ENCODE measurements around the gene BICD2.
"Not testable (repeated sequence)": the region's sequence is repeated elsewhere in the genome, so short reads cannot be mapped to it uniquely, and the experiment has no call there.

The BICD2 gene

DNA sequence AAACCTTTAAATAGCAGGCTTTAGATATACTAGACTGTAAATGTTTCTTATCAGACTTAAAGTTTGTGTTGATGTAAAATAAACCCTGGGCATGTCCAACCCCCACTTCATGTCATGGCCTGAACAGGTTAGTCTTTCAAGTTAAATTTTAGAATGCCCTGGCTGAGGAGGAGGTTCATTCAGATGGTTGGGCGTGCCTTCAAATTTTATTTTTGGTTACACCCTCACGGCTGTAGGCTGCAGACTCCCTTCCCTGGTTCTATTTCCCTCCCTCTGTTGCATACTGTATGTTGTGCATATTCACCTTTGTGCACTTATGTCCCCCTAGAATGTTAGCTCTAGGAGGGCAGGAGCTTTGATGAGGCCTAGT lies 5.3 kb upstream of the BICD2 start:
- no peak for DNase-seq

DNA sequence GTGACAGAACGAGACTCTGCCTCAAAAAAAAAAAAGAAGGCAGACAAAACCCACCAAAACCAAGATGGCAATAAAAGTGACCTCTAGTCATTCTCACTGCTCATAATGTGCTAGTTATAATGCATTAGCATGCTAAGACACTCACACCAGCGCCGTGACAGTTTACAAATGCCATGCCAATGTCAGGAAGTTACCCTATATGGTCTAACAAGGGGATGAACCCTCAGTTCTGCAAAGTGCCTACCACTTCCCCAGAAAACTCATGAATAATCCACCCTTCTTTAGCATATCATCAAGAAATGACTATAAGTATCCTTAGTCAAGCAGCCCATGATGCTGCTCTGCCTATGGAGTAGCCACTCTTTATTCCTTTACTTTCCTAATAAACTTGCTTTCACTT lies 4.7 kb upstream of the BICD2 start:
- no peak for DNase-seq

DNA sequence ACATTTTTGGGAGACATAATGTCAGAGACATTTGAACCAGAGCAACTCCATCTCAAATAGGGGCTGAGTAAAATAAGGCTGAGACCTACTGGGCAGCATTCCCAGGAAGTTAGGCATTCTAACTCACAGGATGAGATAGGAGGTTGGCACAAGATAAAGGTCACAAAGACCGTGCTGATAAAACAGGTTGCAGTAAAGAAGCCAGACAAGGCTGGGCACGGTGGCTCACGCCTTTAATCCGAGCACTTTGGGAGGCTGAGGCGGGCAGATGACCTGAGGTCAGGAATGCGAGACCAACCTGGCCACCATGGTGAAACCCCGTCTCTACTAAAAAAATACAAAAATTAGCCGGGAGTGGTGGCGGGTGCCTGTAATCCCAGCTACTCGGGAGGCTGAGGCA lies 4.2 kb upstream of the BICD2 start:
- not testable (repeated sequence) for DNase-seq

DNA sequence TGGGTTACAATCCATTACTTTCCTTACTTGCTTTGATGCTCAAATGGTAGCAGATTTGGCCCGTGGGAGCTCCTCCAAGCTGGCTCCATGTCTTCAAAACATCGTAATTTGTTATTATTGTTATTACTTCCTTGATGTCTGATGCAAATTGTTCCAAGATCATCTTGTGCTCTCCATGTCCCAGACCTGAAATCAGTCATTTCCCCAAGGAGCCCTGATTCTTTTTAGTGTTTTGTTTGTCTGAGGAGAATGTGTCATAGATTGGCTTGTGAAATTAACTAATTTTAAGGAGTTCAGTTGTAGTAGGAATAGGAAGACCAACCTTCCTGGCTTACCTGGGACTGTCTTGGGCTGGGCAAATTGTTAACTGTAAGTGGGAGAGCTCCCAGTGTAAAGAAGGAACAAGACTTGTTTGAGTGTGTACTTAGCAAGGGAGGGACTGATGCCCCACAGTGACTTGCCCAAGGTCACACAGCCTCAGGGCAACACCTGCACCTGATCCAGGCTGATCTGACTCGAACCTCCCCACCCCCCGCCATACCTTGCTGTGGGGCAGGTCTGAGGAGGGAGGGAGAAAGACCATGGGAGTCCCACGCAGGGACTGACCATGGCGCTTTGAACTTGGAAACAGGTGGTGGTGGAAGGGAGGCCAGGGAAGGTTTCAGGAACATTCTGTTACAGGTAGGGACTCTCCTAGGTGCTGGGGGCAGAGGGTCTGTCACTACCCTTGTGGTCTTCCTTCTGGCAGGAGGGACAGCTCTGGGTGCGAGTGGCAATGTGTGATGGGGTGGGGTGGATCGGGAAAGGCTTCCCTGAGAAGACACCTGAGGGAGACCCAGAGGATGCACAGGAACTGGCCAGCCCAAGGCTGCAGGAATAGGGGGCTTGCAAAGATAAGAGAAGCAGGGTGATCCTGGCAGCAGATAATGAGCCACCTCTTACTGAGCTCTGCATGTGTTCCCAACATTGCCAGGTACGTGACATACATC lies 2.7 kb upstream of the BICD2 start:
- no peak for DNase-seq

GRCh38 chr9:92764988-92765936 lies 629 bp upstream of the BICD2 start:
- DNase-seq, result peak; percentile 90

DNA sequence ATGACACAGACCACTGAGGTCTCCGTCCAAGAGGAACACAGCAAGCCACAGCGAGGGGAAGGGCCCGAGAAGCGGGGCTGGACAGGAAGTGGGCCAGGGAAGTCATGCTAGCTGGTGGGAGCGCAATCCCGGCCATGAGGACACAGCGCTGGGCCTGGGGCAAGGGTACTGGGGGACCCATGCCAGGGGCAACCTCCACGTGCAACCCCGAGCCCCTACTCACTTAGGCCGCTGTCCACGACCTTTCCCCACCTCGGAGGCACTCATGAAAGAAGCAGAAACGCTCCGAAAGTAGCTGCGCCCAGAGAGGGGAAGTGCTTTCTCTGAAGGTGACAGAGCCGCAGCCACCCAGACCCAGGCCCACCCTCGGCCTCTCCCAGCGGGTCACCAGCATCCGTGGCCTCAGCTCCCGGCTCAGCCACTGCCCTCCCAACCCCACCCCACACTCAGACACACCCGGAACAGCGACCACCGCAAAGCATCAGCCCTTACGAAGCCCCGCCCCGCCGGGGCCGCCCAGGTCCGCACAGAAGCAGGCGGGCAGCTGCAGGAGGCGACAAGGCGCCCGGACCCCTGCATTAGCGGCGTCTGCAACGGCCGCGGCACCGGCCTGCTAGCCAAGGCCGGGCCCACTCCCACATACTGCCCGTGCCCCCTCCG lies 782 bp downstream of the BICD2 start:
- no peak for DNase-seq

- no peak for DNase-seq
Measured at GRCh38 chr9:92762781-92763708, 1.6 kb downstream of the BICD2 start.

GRCh38 chr9:92762196-92762595 lies 2.4 kb downstream of the BICD2 start:
- no peak for DNase-seq

- no peak for DNase-seq
Measured at GRCh38 chr9:92761686-92762085, 2.9 kb downstream of the BICD2 start.

- no peak for DNase-seq
Measured at GRCh38 chr9:92760494-92760893, 4.1 kb downstream of the BICD2 start.

DNA sequence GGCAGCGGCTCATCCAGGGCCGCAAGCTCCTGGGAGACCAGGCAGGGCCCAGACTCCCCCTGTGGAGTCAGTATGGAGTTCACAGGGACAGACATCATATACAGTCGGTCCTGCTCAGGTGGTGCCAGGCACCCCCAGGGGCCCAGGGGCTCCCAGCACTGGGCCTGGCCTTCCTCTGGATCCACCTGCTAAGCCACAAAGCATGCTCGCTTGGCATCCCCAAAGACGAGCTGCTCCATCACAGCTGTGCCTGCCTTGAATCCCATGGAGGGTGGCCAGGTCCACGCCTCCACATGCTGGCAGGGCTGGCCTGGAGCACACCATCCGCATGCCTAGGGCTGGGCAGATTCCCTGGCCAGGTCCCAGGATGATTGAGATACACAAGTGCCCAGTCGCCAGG lies 4.6 kb downstream of the BICD2 start:
- DNase-seq, result no peak

DNA sequence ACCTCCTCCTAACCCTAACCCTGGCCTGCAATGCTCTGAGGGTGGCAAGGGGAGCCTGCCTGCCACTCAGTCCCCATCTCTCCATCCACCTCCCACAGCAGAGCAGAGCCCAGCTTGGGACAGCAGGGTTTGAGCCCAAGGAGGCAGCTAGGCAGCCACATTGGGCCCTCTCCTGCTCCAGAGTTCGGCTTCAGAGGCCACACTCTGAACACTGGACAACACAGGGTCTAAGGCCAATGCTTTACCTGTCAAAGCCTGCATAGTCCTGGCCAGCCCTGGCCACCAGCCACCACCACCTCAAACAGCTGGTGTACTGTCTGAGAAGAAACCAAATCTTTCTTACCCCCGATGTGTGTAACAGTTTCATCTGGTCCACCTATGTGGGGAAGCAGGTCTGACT lies 5.2 kb downstream of the BICD2 start:
- no peak for DNase-seq

- DNase-seq, result no peak
Measured at GRCh38 chr9:92756792-92757191, 7.8 kb downstream of the BICD2 start.

DNA sequence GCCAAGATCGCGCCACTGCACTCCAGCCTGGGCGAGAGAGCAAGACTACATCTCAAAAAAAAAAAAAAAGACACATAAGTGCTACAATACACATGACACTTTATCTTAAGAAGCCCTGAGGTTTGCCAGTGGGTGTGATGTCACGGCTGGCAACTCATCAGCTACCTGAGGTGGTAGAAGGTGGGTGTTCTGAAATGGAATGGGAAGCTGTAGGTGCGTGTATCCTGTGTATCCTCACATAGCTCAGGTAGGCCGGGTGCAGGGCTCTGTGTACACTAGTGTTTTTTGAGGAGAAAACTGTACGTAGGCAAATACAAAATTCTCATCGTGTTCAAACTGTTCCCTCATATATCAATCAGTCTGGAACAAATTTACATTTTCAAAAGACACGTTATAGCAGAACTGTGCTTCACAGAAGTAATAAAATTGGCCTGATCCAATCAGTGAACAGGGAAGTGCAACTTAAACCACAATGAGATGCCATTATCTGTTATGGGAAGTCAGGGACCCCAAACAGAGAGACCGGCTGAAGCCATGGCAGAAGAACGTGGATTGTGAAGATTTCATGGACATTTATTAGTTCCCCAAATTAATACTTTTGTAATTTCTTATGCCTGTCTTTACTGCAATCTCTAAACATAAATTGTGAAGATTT lies 10.4 kb downstream of the BICD2 start:
- DNase-seq, result no peak

DNA sequence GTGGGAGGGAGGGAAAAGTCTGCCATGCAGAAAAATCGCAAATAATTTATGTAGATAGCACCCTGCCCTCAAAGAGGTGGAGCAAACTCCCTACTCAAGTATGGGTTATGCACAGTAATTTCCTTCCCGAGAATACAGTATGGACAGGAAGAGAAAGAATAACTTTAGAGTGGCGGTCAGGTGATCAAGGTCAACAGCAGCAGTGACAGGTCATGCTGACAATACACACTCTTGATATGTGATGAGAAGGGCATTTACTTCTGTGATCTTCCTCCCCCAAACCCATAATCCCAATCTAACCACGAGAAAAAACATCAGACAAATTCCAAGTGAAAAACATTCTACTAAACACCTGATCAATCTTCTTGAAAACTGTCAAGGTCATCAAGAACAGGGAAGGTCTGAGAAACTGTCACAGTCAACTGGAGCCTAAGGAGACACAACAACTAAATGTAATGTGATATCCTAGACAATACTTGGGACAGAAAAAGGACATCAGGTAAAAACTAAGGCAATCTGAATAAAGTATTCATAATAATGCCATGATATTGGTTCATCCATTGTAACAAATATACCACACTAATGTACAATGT lies 11.7 kb downstream of the BICD2 start:
- no peak for DNase-seq

DNA sequence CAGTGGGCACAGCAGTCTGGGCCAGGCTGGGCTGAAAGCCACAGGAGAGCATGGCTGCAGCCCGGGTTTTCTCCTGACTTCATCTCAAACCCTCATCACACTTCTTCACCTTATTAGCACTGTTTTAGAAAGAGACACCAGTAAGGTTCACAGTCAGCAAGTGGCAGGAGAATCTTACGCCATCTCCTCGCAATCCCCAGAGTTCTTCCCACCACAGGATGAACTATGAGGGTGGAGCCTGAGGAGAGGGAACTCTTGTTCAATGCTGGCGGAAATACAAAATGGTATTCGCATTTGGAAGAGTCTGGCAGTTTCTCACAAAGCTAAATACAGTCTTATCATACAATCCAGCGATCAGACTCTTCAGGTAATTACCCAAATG lies 14.7 kb downstream of the BICD2 start:
- no peak for DNase-seq

DNA sequence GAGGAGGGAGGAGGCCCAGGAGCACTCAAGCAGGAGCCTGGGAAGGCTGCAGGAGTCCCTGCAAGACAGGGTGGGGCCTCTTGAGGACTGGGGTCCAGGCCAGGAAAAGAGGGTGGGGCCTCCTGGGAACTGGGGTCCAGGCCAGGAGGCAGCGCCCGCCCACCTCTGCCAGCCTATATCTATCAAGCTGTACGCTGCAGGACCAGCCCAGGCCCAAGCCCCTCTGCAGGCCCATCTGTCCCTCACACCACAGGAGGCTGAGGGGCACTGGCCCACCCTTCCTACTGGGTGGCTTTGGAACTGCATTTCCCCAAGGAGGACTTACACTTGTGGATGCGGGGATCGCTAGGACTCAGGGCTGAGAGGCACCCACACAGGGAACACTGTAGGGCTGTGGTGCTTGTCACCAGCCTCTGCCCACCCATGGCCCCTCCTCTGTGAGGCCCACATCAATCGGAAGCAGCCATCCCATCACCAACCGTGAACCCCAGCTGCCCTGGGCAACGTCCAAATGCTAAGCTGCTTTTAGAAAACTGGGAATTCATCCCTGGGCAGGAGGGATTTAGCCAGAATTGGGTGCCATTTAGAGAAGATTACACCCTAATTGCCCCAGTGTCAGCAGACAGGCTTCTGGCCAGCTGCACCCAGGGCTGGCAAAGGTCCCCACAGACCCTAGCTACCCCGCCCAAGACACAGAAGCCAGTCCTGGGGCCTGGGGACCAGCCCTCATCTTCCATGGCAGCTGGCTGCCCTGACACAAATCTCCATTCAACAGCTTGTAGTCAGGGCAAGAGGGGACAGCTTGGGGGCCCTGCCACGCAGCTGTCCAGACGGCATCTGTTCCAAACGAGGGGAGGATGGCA lies 15.3 kb downstream of the BICD2 start:
- DNase-seq, result no peak

DNA sequence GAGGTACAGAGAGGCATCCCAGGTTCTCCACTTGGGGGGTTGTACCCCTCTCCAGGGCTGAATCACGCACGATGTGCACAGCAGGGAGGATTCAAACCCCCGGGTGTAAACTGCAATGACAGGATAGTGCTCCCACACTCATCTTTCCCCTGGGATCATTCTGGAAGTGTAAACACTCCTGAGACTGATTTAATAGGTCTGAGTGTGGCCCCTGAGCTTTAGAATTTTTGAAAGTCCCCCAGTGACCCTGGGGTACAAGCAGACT lies 16.5 kb downstream of the BICD2 start:
- no peak for DNase-seq

DNA sequence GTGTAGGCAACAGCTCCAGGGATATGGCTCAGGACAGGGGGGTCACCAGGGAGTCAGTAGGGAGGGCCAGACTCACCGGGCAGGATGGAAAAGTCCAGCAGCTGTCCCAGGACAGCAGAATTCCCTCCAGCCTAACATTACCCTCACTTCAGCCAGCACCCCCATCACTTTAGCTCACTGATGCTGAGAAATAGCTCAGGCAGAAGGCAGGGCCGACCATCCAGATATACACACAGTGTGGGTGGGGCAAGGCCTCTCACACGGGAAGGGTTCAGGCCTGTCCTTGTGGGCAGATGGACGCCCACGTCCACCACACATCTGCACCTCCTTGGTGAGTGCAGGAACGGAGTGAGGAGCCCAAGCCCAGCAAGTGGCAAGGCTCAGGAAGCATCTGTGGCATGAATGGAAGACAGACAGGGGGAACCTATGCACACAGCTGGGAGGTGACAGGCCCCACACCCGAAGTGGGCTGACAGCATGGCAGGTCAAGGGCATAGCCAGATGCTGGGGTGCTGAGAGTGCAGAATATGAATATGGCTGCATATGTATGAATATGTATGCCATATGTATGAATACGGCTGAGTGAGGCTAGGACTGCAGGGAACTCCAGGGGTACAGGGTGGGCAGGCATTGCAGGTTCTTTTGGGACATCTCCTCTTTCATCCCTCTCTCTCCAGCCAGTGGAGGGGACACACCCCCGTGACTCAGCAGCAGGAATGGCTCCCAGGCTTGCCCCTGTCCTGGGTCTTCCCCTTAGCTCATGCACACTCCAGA lies 17.0 kb downstream of the BICD2 start:
- no peak for DNase-seq

Measured in NCI-H510A treated with DMSO at 0.1 percent for 48 hours (cell line).